Smooth muscle cell (in vitro differentiated cells): ENCODE results near the gene HLA-DOB. TPM values are rescaled to one million over a fixed set of nuclear protein-coding genes. Genes with fewer than 3 reads are reported as not detected.

Experiments used
- DNase-seq: peaks from one replicate; lab custom pipeline; 2025; ENCODE audit not compliant: unreplicated experiment; lab: John Stamatoyannopoulos, UW
- H2AFZ ChIP-seq: fragments of 200-600 bp; sonication (generic); 2 replicates; pipeline ENCODE4 v1.6.0; 2016; ENCODE audit warnings: antibody characterized with exemption, low read depth, mild to moderate bottlenecking
- H3F3A ChIP-seq: fragments of 200-600 bp; sonication (generic); 2 replicates; pipeline ENCODE4 v1.6.0; 2017; ENCODE audit warnings: antibody characterized with exemption, low read depth
- H3K27ac ChIP-seq: fragments of 200-600 bp; sonication (generic); 2 replicates; pipeline ENCODE4 v1.5.1; 2016; ENCODE audit warnings: low read depth, mild to moderate bottlenecking
- H3K27me3 ChIP-seq: fragments of 200-600 bp; sonication (generic); 2 replicates; pipeline ENCODE4 v1.6.1; 2016; ENCODE audit warnings: low read depth, mild to moderate bottlenecking
- H3K36me3 ChIP-seq: fragments of 200-600 bp; sonication (generic); 2 replicates; pipeline ENCODE4 v1.5.1; 2016; ENCODE audit warnings: low read depth
- H3K4me1 ChIP-seq: fragments of 200-600 bp; sonication (generic); 2 replicates; pipeline ENCODE4 v1.5.1; 2016; ENCODE audit warnings: low read depth
- H3K4me2 ChIP-seq: fragments of 200-600 bp; sonication (generic); 2 replicates; pipeline ENCODE4 v1.6.0; 2016; ENCODE audit warnings: mild to moderate bottlenecking
- H3K4me3 ChIP-seq: fragments of 200-600 bp; sonication (generic); 2 replicates; pipeline ENCODE4 v1.5.1; 2016; ENCODE audit warnings: mild to moderate bottlenecking
- H3K79me2 ChIP-seq: fragments of 200-600 bp; sonication (generic); 2 replicates; pipeline ENCODE4 v1.6.0; 2016; ENCODE audit warnings: low read depth, mild to moderate bottlenecking
- H3K9ac ChIP-seq: fragments of 200-600 bp; sonication (generic); 2 replicates; pipeline ENCODE4 v1.6.0; 2016; ENCODE audit warnings: low read depth
- H3K9me3 ChIP-seq: fragments of 200-600 bp; sonication (generic); replicated peaks from 2 replicates; pipeline ENCODE4 v1.5.1; 2016; ENCODE audit warnings: low read depth
- H4K20me1 ChIP-seq: fragments of 200-600 bp; sonication (generic); 2 replicates; pipeline ENCODE4 v1.6.0; 2016; ENCODE audit warnings: low read depth
- WGBS: methylation state at CpG from one replicate; pipeline ENCODE4 v1.1.7; 2016; ENCODE audit warnings: low lambda C conversion rate; 5-methylcytosine and 5-hydroxymethylcytosine counted together
- polyA plus RNA-seq: library from polyadenylated mRNA; unstranded; fragments of >200 nt; fragmentation: Nextera tagmentation; extraction: Ambion mirVana; gene quantifications from 2 replicates; pipeline ENCODE4 v1.2.1, GENCODE V29; 2016
- total RNA-seq: library from RNA; depleted of rRNA; stranded (reverse); fragments of >200 nt; gene quantifications from 2 replicates; pipeline ENCODE4 v1.2.3, GENCODE V29; 2014
- TF ChIP-seq, protein P1 (sequence below): fragments of 200-600 bp; sonication (generic); IDR thresholded peaks from 2 replicates; pipeline ENCODE4 v1.5.1; 2017; ENCODE audit warnings: borderline replicate concordance, mild to moderate bottlenecking, antibody characterized with exemption; ENCODE audit not compliant: insufficient read depth, poor library complexity, severe bottlenecking

The HLA-DOB gene
- total and polyA plus RNA-seq, 2 experiments from 2014 or later, result 0.09 TPM; not detected in 1

DNA sequence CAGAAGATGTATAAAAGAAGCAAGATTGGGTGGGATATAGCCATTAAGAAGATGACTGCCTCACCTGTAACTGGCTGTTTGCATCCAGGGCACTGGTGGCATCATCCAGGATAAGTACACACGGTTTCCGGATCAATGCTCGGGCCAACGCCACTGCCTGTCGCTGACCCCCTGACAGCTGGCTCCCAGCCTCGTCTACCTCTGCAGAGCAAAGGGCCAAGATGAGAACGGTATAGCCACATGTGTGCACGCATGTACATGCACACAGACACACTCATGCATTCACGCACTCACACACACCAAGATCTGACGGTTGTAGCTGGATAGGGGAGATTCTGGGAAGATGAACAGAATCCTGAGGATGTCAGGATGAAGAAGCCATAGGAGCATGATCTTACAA, 30.2 kb upstream of the HLA-DOB start:
- no peak overlapping the region for H3K4me3 ChIP-seq
- H4K20me1 ChIP-seq, result no peaks in the 10 kb centered on the region
- H3K9ac ChIP-seq, result no peak overlapping the region
- H3K79me2 ChIP-seq, result no peaks in the 10 kb centered on the region
- H3K36me3 ChIP-seq, result no peaks in the 10 kb centered on the region
- H3K4me2 ChIP-seq, result no peak overlapping the region
- H3K9me3 ChIP-seq, result no peaks in the 10 kb centered on the region
- no peaks in the 10 kb centered on the region for H3K4me1 ChIP-seq
- DNase-seq, result no peak
- TF ChIP-seq, protein P1, sequence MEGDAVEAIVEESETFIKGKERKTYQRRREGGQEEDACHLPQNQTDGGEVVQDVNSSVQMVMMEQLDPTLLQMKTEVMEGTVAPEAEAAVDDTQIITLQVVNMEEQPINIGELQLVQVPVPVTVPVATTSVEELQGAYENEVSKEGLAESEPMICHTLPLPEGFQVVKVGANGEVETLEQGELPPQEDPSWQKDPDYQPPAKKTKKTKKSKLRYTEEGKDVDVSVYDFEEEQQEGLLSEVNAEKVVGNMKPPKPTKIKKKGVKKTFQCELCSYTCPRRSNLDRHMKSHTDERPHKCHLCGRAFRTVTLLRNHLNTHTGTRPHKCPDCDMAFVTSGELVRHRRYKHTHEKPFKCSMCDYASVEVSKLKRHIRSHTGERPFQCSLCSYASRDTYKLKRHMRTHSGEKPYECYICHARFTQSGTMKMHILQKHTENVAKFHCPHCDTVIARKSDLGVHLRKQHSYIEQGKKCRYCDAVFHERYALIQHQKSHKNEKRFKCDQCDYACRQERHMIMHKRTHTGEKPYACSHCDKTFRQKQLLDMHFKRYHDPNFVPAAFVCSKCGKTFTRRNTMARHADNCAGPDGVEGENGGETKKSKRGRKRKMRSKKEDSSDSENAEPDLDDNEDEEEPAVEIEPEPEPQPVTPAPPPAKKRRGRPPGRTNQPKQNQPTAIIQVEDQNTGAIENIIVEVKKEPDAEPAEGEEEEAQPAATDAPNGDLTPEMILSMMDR, result no peak
- H2AFZ ChIP-seq, result no peak overlapping the region
- WGBS, result 90% methylated on average over 10 of the region's 10 CpGs
- no peaks in the 10 kb centered on the region for H3F3A ChIP-seq
- H3K27me3 ChIP-seq, result peaks cover 72% of the 10 kb centered on the region
- H3K27ac ChIP-seq, result no peak overlapping the region

DNA sequence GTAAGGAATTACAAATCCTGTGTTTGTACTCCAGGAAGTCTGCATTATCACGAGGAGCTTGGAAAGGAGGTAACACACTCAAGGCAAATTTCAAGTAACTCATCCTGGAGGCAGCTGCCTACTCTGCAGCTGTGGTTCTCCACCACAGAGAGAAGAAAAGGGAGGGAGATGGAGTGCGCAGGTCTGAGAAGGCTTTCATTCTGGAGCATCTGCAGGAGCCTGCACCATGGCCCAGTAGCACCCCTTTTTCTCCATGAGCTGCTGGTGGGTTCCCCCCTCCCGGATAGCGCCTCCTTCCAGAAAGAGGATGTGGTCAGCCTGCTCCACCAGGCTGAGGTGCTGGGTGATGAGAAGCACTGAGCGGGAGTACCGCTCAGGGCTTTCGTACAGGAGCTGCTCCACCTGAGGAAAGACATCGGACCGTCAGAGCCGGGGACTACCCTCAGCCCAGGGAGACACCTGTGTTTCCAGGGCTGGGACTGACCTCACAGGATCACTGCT, 28.6 kb upstream of the HLA-DOB start:
- H3F3A ChIP-seq, result no peaks in the 10 kb centered on the region
- no peaks in the 10 kb centered on the region for H3K4me1 ChIP-seq
- no peaks in the 10 kb centered on the region for H3K9me3 ChIP-seq
- 92% methylated on average over 10 of the region's 10 CpGs for WGBS
- H3K9ac ChIP-seq, result no peak overlapping the region
- H3K79me2 ChIP-seq, result no peaks in the 10 kb centered on the region
- peaks cover 58% of the 10 kb centered on the region for H3K27me3 ChIP-seq
- TF ChIP-seq, protein P1, result no peak
- H3K36me3 ChIP-seq, result no peaks in the 10 kb centered on the region
- H4K20me1 ChIP-seq, result no peaks in the 10 kb centered on the region
- DNase-seq, result no peak
- H2AFZ ChIP-seq, result no peak overlapping the region
- H3K4me3 ChIP-seq, result no peak overlapping the region
- H3K27ac ChIP-seq, result no peak overlapping the region
- H3K4me2 ChIP-seq, result no peak overlapping the region

DNA sequence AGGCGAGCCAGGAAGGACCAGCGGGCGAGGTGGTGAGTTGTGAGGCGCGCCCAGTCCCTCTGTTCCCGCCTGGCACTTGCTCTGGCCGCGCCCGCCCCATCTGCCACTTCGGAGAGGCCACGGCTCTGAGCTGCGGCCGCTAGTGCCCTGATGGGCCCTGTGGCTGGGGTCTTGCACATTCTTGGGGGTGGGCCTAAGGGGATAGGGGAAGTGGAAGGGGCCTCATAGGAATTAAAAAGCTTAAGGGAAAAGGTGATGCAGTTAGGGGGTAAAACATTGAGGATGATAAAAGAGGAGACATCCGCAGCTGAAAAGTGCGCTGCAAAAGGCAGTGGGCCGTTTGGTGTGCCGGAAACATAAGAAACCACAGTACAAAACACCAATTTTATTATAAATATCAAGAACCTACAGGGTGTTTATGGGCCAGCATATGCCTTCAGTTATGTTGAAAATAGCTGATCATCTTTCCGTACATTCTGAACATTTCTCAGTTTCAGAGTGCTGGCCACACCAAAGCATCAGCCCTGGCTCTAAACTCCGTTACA, 28.1 kb upstream of the HLA-DOB start:
- peaks cover 56% of the 10 kb centered on the region for H3K27me3 ChIP-seq
- H3K27ac ChIP-seq, result no peak overlapping the region
- no peaks in the 10 kb centered on the region for H3K4me1 ChIP-seq
- peak overlapping the region; percentile 88 for H3K4me3 ChIP-seq
- no peaks in the 10 kb centered on the region for H3K79me2 ChIP-seq
- H3F3A ChIP-seq, result no peaks in the 10 kb centered on the region
- no peak overlapping the region for H3K9ac ChIP-seq
- peak overlapping the region; percentile 99 for H2AFZ ChIP-seq
- TF ChIP-seq, protein P1, result no peak
- H3K36me3 ChIP-seq, result no peaks in the 10 kb centered on the region
- 37% methylated on average over 15 of the region's 19 CpGs for WGBS
- H4K20me1 ChIP-seq, result no peaks in the 10 kb centered on the region
- H3K4me2 ChIP-seq, result peak overlapping the region; percentile 92
- H3K9me3 ChIP-seq, result no peaks in the 10 kb centered on the region
- DNase-seq, result no peak
